Measurements from ENCODE around the gene DENND2D. TPM values are rescaled to one million over a fixed set of nuclear protein-coding genes. Genes with fewer than 3 reads are reported as not detected.

Gene DENND2D
- total and polyA plus RNA-seq, 2 donors (not counting 3 experiments of a cell fraction or from before 2014, with no cell fraction given), result 0.41 to 1.00 TPM

DNA sequence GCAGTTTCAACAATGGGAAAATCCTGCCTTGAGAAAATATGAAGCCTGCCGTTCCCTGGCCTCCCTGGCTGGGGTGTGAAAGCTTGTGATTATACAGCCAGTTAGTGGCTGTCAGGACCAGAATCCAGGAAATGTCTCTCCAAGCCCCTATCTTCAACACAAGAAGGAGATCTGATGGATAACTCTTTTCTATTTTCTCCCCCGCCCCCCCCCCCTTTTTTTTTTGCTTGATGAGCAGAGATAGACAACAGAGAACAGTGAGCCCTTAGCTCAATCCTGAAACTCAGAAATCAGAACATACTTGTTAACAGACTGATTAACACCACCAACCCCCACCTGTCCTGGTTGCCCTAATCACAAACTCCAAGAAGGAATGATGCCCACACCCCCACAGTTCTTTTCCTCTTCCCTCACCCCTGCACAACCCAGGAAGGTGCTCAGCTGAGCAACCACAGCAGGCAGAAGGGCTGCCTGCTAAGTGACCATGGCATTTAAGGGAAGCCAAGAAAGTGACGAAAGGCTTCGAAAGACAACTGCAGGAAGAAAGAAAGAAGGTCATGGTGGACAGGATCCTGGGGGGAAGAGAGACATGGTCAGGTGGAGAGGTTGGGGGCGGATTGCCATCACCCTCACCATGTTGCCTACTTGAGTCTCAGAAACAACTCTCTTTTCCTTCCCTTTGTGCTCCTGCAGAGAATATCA lies 12.3 kb upstream of the DENND2D start:
- TF ChIP-seq, protein P1, sequence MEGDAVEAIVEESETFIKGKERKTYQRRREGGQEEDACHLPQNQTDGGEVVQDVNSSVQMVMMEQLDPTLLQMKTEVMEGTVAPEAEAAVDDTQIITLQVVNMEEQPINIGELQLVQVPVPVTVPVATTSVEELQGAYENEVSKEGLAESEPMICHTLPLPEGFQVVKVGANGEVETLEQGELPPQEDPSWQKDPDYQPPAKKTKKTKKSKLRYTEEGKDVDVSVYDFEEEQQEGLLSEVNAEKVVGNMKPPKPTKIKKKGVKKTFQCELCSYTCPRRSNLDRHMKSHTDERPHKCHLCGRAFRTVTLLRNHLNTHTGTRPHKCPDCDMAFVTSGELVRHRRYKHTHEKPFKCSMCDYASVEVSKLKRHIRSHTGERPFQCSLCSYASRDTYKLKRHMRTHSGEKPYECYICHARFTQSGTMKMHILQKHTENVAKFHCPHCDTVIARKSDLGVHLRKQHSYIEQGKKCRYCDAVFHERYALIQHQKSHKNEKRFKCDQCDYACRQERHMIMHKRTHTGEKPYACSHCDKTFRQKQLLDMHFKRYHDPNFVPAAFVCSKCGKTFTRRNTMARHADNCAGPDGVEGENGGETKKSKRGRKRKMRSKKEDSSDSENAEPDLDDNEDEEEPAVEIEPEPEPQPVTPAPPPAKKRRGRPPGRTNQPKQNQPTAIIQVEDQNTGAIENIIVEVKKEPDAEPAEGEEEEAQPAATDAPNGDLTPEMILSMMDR (IDR thresholded peaks at IDR 0.05; ENCODE audit: extremely low read depth in 1 of 2, insufficient read depth in 1 of 2, low read depth in 1 of 2, low read length in 2 of 2), result no peak
- TF ChIP-seq MYC (IDR thresholded peaks at IDR 0.05; ENCODE audit: low read depth, low read length), result no peak
- TF ChIP-seq JUN (IDR thresholded peaks at IDR 0.05; ENCODE audit: borderline replicate concordance, insufficient read depth, insufficient read length, low read depth), result no peak
- no peak for TF ChIP-seq EZH2 (IDR thresholded peaks at IDR 0.05; ENCODE audit: borderline replicate concordance, low read depth, low read length, severe bottlenecking)
- no peak for TF ChIP-seq FOS (IDR thresholded peaks at IDR 0.05; ENCODE audit: borderline replicate concordance, insufficient read depth, low read length)
- no peak for TF ChIP-seq GATA2 (IDR thresholded peaks at IDR 0.05; ENCODE audit: insufficient read depth, insufficient read length, low read depth, low read length)
- TF ChIP-seq MAX (IDR thresholded peaks at IDR 0.05; ENCODE audit: insufficient read depth, insufficient read length), result no peak
- no peak for TF ChIP-seq POLR2A (IDR thresholded peaks at IDR 0.05; ENCODE audit: low read depth, low read length)
- TF ChIP-seq POLR2AphosphoS5 (IDR thresholded peaks at IDR 0.05; ENCODE audit: insufficient read depth, low read depth, low read length), result no peak
- Histone ChIP-seq H3K27ac (ENCODE audit: insufficient read depth, low read depth, low read length) (no peak overlapping the region), H3K9me1 (replicated peaks; ENCODE audit: control insufficient read depth, extremely low read depth, insufficient read depth, low read length) (no peaks in the 10 kb centered on the region), H3K9me3 (replicated peaks; ENCODE audit: control insufficient read depth, insufficient read depth, low read length) (no peaks in the 10 kb centered on the region), H3K9ac (replicated peaks; ENCODE audit: extremely low read depth, insufficient read depth, low read length) (no peak overlapping the region), H3K79me2 (ENCODE audit: control insufficient read depth, insufficient read depth, low read length) (no peaks in the 10 kb centered on the region), H3K36me3 (ENCODE audit: control insufficient read depth in 2 of 2, extremely low read depth in 1 of 2, insufficient read depth in 2 of 2, low read length in 2 of 2) (no peaks in the 10 kb centered on the region), H3K4me2 (ENCODE audit: insufficient read depth, low read length) (no peak overlapping the region), H3K27me3 (ENCODE audit: control insufficient read depth in 2 of 2, insufficient read depth in 2 of 2, low read length in 2 of 2) (peaks cover 6 to 9% of the 10 kb centered on the region in 2 experiments), H4K20me1 (replicated peaks; ENCODE audit: control insufficient read depth, extremely low read depth, insufficient read depth, low read length) (no peaks in the 10 kb centered on the region), H2AFZ (ENCODE audit: low read depth, low read length) (no peak overlapping the region), H3K4me1 (ENCODE audit: control insufficient read depth, extremely low read depth, insufficient read depth, low read length) (no peaks in the 10 kb centered on the region), H3K4me3 (replicated peaks in 1 of 3; ENCODE audit: insufficient read depth in 1 of 3, low read depth in 1 of 3, low read length in 3 of 3) (no peak overlapping the region)
- FAIRE-seq (no peak), DNase-seq (ENCODE audit: low read depth, low spot score) (no peak)
- BruUV-seq (replicated peaks), result no TSS peak
- POLR2A ChIA-PET, result no interaction called here
- CTCF ChIA-PET, result no interaction called here
- dilution Hi-C loops (cut with MboI; ENCODE audit: extremely low pct_ligation_motif_present, low sequenced_read_pairs), result no loop called here
- intact Hi-C loops (cut with micrococcal nuclease), result no loop called here

Data from endothelial cell of umbilical vein (primary cell).